Activated naive CD4-positive, alpha-beta T cell treated with anti-CD3 and anti-CD28 coated beads, Interleukin-2, amount 50 U/mL, for 24 hours (primary cell): ENCODE measurements around the gene LCN12.
A peak's percentile ranks its signal among the peaks of the same experiment; 100 is the strongest.
"Not testable (repeated sequence)": the region's sequence is repeated elsewhere in the genome, so short reads cannot be mapped to it uniquely, and the experiment has no call there.

Experiments used
- H3K27ac Mint-ChIP-seq: one replicate; pipeline ENCODE4 v1.8.0; 2021; ENCODE audit warnings: mild to moderate bottlenecking, mixed read lengths
- H3K27me3 Mint-ChIP-seq: one replicate; pipeline ENCODE4 v1.8.0; 2021; ENCODE audit warnings: mixed read lengths
- H3K36me3 Mint-ChIP-seq: one replicate; pipeline ENCODE4 v1.8.0; 2021; ENCODE audit warnings: mixed read lengths
- H3K4me1 Mint-ChIP-seq: one replicate; pipeline ENCODE4 v1.8.0; 2021; ENCODE audit warnings: mixed read lengths
- H3K4me3 Mint-ChIP-seq: one replicate; pipeline ENCODE4 v1.8.0; 2021; ENCODE audit warnings: mild to moderate bottlenecking, mixed read lengths
- H3K9me3 Mint-ChIP-seq: one replicate; pipeline ENCODE4 v1.8.0; 2021; ENCODE audit warnings: mixed read lengths

LCN12 gene

GRCh38 chr9:136995772-136996311 is 43.8 kb downstream of the LCN12 start:
- H3K27ac Mint-ChIP-seq: no peak overlapping the region
- H3K4me1 Mint-ChIP-seq: peaks cover 27% of the 10 kb centered on the region
- no peaks in the 10 kb centered on the region for H3K36me3 Mint-ChIP-seq
- no peaks in the 10 kb centered on the region for H3K27me3 Mint-ChIP-seq
- H3K4me3 Mint-ChIP-seq: peak overlapping the region; percentile 42
- H3K9me3 Mint-ChIP-seq: no peaks in the 10 kb centered on the region

GRCh38 chr9:136996361-136997292 is 44.6 kb downstream of the LCN12 start, which contains the start of gene CLIC3:
Gene CLIC3, minus strand, starts transcription at chr9:136996568. Its CDS starts 25 bp downstream, at chr9:136996543.
- peak within 1 kb of the TSS; percentile 42 for H3K4me3 Mint-ChIP-seq
- H3K27ac Mint-ChIP-seq: peak within 1 kb of the TSS; percentile 51
- peaks cover 22% of the 10 kb centered on the region for H3K4me1 Mint-ChIP-seq
- H3K9me3 Mint-ChIP-seq: no peaks in the 10 kb centered on the region
- no peaks in the 10 kb centered on the region for H3K27me3 Mint-ChIP-seq
- no peaks in the 10 kb centered on the region for H3K36me3 Mint-ChIP-seq

- H3K27me3 Mint-ChIP-seq: no peaks in the 10 kb centered on the region
- peaks cover 21% of the 10 kb centered on the region for H3K4me1 Mint-ChIP-seq
- no peak overlapping the region for H3K27ac Mint-ChIP-seq
- peak overlapping the region; percentile 58 for H3K4me3 Mint-ChIP-seq
- H3K9me3 Mint-ChIP-seq: no peaks in the 10 kb centered on the region
- H3K36me3 Mint-ChIP-seq: no peaks in the 10 kb centered on the region
Measured at GRCh38 chr9:136997371-136997770, 45.3 kb downstream of the LCN12 start.

DNA sequence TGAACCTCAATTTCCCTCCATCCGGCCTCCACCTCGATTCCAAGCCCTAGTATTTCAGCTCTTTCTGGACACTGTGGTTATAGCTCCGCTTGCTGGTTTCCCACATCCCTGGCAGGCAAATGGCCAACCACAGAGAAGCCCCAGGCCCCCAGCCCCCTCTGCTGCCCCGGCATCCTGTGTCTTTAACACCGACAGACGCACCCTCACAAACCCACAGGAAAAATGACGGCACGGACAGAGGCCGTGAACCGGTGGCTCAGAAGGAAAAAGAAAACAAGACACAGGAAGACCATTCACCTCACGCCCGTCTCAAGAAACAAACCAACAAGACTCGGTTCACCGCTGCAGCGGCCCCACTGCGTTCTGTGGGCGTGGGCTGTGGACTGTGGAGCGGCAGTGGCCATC is 45.8 kb downstream of the LCN12 start:
- H3K9me3 Mint-ChIP-seq: no peaks in the 10 kb centered on the region
- no peak overlapping the region for H3K27ac Mint-ChIP-seq
- no peaks in the 10 kb centered on the region for H3K27me3 Mint-ChIP-seq
- H3K4me3 Mint-ChIP-seq: peak overlapping the region; percentile 58
- H3K4me1 Mint-ChIP-seq: peaks cover 17% of the 10 kb centered on the region
- no peaks in the 10 kb centered on the region for H3K36me3 Mint-ChIP-seq

- Mint-ChIP-seq H3K9me3 (no peaks in the 10 kb centered on the region), H3K36me3 (no peaks in the 10 kb centered on the region), H3K4me1 (peaks cover 10% of the 10 kb centered on the region), H3K27me3 (no peaks in the 10 kb centered on the region), H3K27ac (no peak overlapping the region), H3K4me3 (no peak overlapping the region)
Measured at GRCh38 chr9:137000177-137000930, 48.3 kb downstream of the LCN12 start.

DNA sequence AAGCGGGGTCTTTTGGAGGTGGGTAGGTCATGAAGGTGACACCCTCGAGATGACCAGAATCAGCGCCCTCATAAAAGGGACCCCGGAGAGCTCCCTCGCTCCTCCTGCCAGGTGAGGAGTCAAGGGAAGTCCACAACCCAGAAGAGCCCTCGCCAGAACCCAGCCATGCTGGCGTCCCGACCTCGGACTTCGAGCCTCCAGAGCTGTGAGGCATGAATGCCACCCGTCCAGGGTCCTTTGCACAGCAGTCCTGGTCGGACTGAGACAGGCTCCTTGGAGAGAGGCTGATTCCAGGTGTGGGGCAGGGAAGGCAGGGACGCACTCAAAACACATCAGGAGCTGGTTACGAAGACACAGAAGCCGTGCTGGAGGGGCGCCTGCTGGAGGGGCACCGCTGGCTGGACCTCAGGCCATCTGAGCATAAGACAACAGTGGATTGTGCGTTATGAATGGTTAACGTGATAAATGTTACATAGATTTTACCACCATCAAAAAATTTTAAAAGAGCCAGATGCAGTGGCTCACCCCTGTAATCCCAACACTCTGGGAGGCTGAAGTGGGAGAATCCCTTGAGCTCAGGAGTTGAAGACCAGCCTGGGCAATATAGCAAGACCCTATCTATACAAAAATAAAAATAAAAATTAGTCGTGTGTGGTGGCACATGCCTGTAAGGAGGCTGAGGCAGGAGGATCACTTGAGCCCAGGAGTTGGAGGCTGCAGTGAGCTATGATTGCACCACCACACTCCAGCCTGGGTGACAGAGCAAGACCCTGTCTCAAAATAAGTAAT is 50.0 kb downstream of the LCN12 start:
- Mint-ChIP-seq H3K27me3 (no peaks in the 10 kb centered on the region), H3K4me3 (no peak overlapping the region), H3K4me1 (peaks cover 10% of the 10 kb centered on the region), H3K9me3 (no peaks in the 10 kb centered on the region), H3K36me3 (no peaks in the 10 kb centered on the region), H3K27ac (no peak overlapping the region)

- Mint-ChIP-seq H3K27me3 (no peaks in the 10 kb centered on the region), H3K27ac (no peak overlapping the region), H3K9me3 (no peaks in the 10 kb centered on the region), H3K4me1 (peaks cover 7% of the 10 kb centered on the region), H3K4me3 (no peak overlapping the region), H3K36me3 (no peaks in the 10 kb centered on the region)
Measured at GRCh38 chr9:137002646-137003041, 50.6 kb downstream of the LCN12 start.

- not testable (repeated sequence) for H3K27me3 Mint-ChIP-seq, H3K36me3 Mint-ChIP-seq, H3K4me3 Mint-ChIP-seq, H3K27ac Mint-ChIP-seq, H3K4me1 Mint-ChIP-seq, H3K9me3 Mint-ChIP-seq
Measured at GRCh38 chr9:137004285-137004684, 52.2 kb downstream of the LCN12 start.
